Endothelial cell (in vitro differentiated cells): Measurements from ENCODE around the gene ANO6. TPM values are rescaled to one million over a fixed set of nuclear protein-coding genes. Genes with fewer than 3 reads are reported as not detected.

Source experiments
- DNase-seq: peaks from one replicate; pipeline ENCODE4 v3.0.0; 2021; ENCODE audit warnings: low spot score
- H3K27ac Mint-ChIP-seq: one replicate; pipeline ENCODE4 v1.8.0; 2021; ENCODE audit warnings: mixed read lengths, inconsistent platforms; ENCODE audit not compliant: unreplicated experiment
- H3K27me3 Mint-ChIP-seq: one replicate; pipeline ENCODE4 v1.8.0; 2021; ENCODE audit warnings: mild to moderate bottlenecking, moderate library complexity, mixed read lengths, inconsistent platforms; ENCODE audit not compliant: unreplicated experiment
- H3K36me3 Mint-ChIP-seq: one replicate; pipeline ENCODE4 v1.8.0; 2021; ENCODE audit warnings: mild to moderate bottlenecking, low read depth, mixed read lengths, inconsistent platforms; ENCODE audit not compliant: unreplicated experiment
- H3K4me1 Mint-ChIP-seq: one replicate; pipeline ENCODE4 v1.8.0; 2021; ENCODE audit warnings: mild to moderate bottlenecking, mixed read lengths, inconsistent platforms; ENCODE audit not compliant: unreplicated experiment
- H3K4me3 Mint-ChIP-seq: one replicate; pipeline ENCODE4 v1.8.0; 2021; ENCODE audit warnings: mild to moderate bottlenecking, mixed read lengths, inconsistent platforms; ENCODE audit not compliant: unreplicated experiment
- H3K9me3 Mint-ChIP-seq: one replicate; pipeline ENCODE4 v1.8.0; 2021; ENCODE audit warnings: mixed read lengths, inconsistent platforms; ENCODE audit not compliant: unreplicated experiment
- CTCF ChIP-seq: fragments of 200-600 bp; sonication (generic); IDR thresholded peaks from one replicate; pipeline ENCODE4 v1.5.0; 2021; ENCODE audit warnings: antibody characterized with exemption; ENCODE audit not compliant: unreplicated experiment
- total RNA-seq: library from RNA; stranded (reverse); fragmentation: NEBNext Ultra II Directional; extraction: Animal tissue kit (Norgen Biotek cat#: 25700); gene quantifications from one replicate; pipeline ENCODE4 v1.2.1, GENCODE V29; 2021; ENCODE audit not compliant: unreplicated experiment

ANO6 gene
- total RNA-seq, 1 donor from 2014 or later, result 50.8 TPM

GRCh38 chr12:45304514-45305178 is 88.8 kb downstream of the ANO6 start:
- Mint-ChIP-seq H3K27ac (no peak overlapping the region), H3K4me1 (no peaks in the 10 kb centered on the region), H3K36me3 (peaks cover 11% of the 10 kb centered on the region), H3K27me3 (peaks cover 2% of the 10 kb centered on the region), H3K4me3 (no peak overlapping the region), H3K9me3 (no peaks in the 10 kb centered on the region)
- no peak for DNase-seq
- no peak for TF ChIP-seq CTCF

- peaks cover 11% of the 10 kb centered on the region for H3K36me3 Mint-ChIP-seq
- H3K4me1 Mint-ChIP-seq, result no peaks in the 10 kb centered on the region
- H3K9me3 Mint-ChIP-seq, result no peaks in the 10 kb centered on the region
- peaks cover 2% of the 10 kb centered on the region for H3K27me3 Mint-ChIP-seq
- no peak for DNase-seq
- no peak overlapping the region for H3K27ac Mint-ChIP-seq
- TF ChIP-seq CTCF, result no peak
- no peak overlapping the region for H3K4me3 Mint-ChIP-seq
Measured at GRCh38 chr12:45305907-45306306, 90.0 kb downstream of the ANO6 start.

GRCh38 chr12:45309836-45310626 is 94.1 kb downstream of the ANO6 start:
- H3K27ac Mint-ChIP-seq, result no peak overlapping the region
- no peaks in the 10 kb centered on the region for H3K4me1 Mint-ChIP-seq
- peaks cover 10% of the 10 kb centered on the region for H3K36me3 Mint-ChIP-seq
- no peak for DNase-seq
- TF ChIP-seq CTCF, result no peak
- peaks cover 3% of the 10 kb centered on the region for H3K27me3 Mint-ChIP-seq
- no peak overlapping the region for H3K4me3 Mint-ChIP-seq
- H3K9me3 Mint-ChIP-seq, result no peaks in the 10 kb centered on the region

- H3K27me3 Mint-ChIP-seq, result peaks cover 2% of the 10 kb centered on the region
- H3K36me3 Mint-ChIP-seq, result peaks cover 10% of the 10 kb centered on the region
- no peak for TF ChIP-seq CTCF
- no peak overlapping the region for H3K27ac Mint-ChIP-seq
- no peak for DNase-seq
- no peaks in the 10 kb centered on the region for H3K9me3 Mint-ChIP-seq
- H3K4me1 Mint-ChIP-seq, result no peaks in the 10 kb centered on the region
- no peak overlapping the region for H3K4me3 Mint-ChIP-seq
Measured at GRCh38 chr12:45310627-45310968, 94.7 kb downstream of the ANO6 start.

GRCh38 chr12:45312012-45312411 is 96.1 kb downstream of the ANO6 start:
- DNase-seq, result no peak
- Mint-ChIP-seq H3K27ac (no peak overlapping the region), H3K9me3 (no peaks in the 10 kb centered on the region), H3K4me1 (no peaks in the 10 kb centered on the region), H3K36me3 (peaks cover 17% of the 10 kb centered on the region), H3K27me3 (peaks cover 3% of the 10 kb centered on the region), H3K4me3 (no peak overlapping the region)
- TF ChIP-seq CTCF, result no peak
